Gastroesophageal sphincter (tissue), 4 donors: ENCODE measurements around the gene CRELD2. TPM values are rescaled to one million over a fixed set of nuclear protein-coding genes. Genes with fewer than 3 reads are reported as not detected.

Source experiments
- ATAC-seq: fragments of 150-250 bp; one replicate; pipeline ENCODE4 v1.9.1; 2016; ENCODE audit warnings: mild to moderate bottlenecking, moderate library complexity
- H3K27ac ChIP-seq, 4 donors: fragments of 200-600 bp; sonication (generic) in 3 of 4; 1 replicate in 3 of 4; 2 replicates in 1 of 4; pipeline ENCODE4 v1.5.1; 2016 to 2019
- H3K27me3 ChIP-seq: fragments of 200-600 bp; sonication (generic); one replicate; pipeline ENCODE4 v1.5.1; 2019
- H3K36me3 ChIP-seq, 2 donors: fragments of 200-600 bp; sonication (generic); one replicate each; pipeline ENCODE4 v1.5.1; 2019; ENCODE audit warnings: control low read depth in 1 of 2
- H3K4me1 ChIP-seq, 3 donors: fragments of 200-600 bp; sonication (generic); 1 replicate in 2 of 3; 2 replicates in 1 of 3; pipeline ENCODE4 v1.5.1; 2016 to 2019; ENCODE audit warnings: control low read depth in 2 of 3
- H3K4me3 ChIP-seq, 2 donors: fragments of 200-600 bp; sonication (generic); one replicate each; pipeline ENCODE4 v1.5.1; 2019; ENCODE audit warnings: mild to moderate bottlenecking in 1 of 2, moderate library complexity in 1 of 2
- H3K9me3 ChIP-seq, 3 donors: fragments of 200-600 bp; sonication (generic); one replicate each; pipeline ENCODE4 v1.5.1; 2017 to 2019; ENCODE audit warnings: control low read depth in 2 of 3
- EP300 ChIP-seq: sonication (generic); formaldehyde crosslinking; IDR thresholded peaks from one replicate; pipeline ENCODE4 v1.6.1; 2017; ENCODE audit warnings: antibody characterized with exemption, mild to moderate bottlenecking
- POLR2A ChIP-seq, 2 donors: fragments of 450-650 bp; IDR thresholded peaks; one replicate each; pipeline ENCODE4 v1.6.1; 2017; ENCODE audit warnings: antibody characterized with exemption in 2 of 2, mild to moderate bottlenecking in 2 of 2, moderate library complexity in 1 of 2
- POLR2AphosphoS5 ChIP-seq: sonication (generic); formaldehyde crosslinking; IDR thresholded peaks from one replicate; pipeline ENCODE4 v1.6.1; 2017; ENCODE audit warnings: antibody characterized with exemption
- WGBS, 2 donors: methylation state at CpG; one replicate each; pipeline ENCODE4 v1.1.5; 2018; ENCODE audit warnings: low coverage in 1 of 2; 5-methylcytosine and 5-hydroxymethylcytosine counted together
- total RNA-seq, 4 donors: library from RNA; depleted of rRNA; stranded (reverse); fragments of >200 nt; gene quantifications; one replicate each; pipeline ENCODE4 v1.1.0, GENCODE V29; 2016
- TF ChIP-seq, protein P1 (sequence below), 4 experiments: fragments of 200-600 bp in 2 of 4; fragments of 450-650 bp in 2 of 4; sonication (generic) in 1 of 4; IDR thresholded peaks; one replicate each; pipeline ENCODE4 v1.5.1; 2017 to 2019; ENCODE audit warnings: antibody characterized with exemption in 4 of 4, mild to moderate bottlenecking in 2 of 4, moderate library complexity in 2 of 4

CRELD2 gene
- total RNA-seq, 4 donors from 2014 or later: 21.9 to 36.2 (median 30.9) TPM

DNA sequence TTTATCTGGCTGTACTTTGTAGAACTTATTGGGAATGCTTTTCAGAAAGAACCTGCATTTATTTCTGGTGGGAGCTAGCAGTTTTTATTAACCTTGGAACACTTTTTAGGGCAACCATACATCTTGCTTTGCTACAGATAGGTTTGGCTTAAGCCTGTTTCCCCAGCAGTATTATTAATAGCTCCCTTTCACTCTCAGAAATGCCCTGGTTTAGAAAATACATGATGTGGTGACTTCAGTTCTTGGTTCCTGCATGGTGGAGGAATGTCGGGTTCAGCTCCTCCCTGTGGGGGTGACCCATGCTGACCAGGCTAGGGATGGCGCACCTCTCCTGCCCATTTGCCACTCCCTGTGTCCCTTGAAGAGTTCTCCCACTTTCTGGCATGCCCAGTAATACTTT is 36.6 kb upstream of the CRELD2 start:
- WGBS, 2 donors: no CpG with 5 or more reads among the region's 2 CpGs
- Histone ChIP-seq H3K4me1 (no peaks in the 10 kb centered on the region), H3K4me3 (no peak overlapping the region), H3K27ac (no peak overlapping the region), H3K9me3 (no peaks in the 10 kb centered on the region), H3K36me3 (peaks cover 0 to 33% of the 10 kb centered on the region in 2 donors), H3K27me3 (no peaks in the 10 kb centered on the region)
- no peak for ATAC-seq
- no peak for TF ChIP-seq POLR2AphosphoS5
- TF ChIP-seq, protein P1, sequence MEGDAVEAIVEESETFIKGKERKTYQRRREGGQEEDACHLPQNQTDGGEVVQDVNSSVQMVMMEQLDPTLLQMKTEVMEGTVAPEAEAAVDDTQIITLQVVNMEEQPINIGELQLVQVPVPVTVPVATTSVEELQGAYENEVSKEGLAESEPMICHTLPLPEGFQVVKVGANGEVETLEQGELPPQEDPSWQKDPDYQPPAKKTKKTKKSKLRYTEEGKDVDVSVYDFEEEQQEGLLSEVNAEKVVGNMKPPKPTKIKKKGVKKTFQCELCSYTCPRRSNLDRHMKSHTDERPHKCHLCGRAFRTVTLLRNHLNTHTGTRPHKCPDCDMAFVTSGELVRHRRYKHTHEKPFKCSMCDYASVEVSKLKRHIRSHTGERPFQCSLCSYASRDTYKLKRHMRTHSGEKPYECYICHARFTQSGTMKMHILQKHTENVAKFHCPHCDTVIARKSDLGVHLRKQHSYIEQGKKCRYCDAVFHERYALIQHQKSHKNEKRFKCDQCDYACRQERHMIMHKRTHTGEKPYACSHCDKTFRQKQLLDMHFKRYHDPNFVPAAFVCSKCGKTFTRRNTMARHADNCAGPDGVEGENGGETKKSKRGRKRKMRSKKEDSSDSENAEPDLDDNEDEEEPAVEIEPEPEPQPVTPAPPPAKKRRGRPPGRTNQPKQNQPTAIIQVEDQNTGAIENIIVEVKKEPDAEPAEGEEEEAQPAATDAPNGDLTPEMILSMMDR (IDR thresholded peaks at IDR 0.05): no peak
- TF ChIP-seq POLR2A (IDR thresholded peaks at IDR 0.05): no peak
- TF ChIP-seq EP300: no peak

DNA sequence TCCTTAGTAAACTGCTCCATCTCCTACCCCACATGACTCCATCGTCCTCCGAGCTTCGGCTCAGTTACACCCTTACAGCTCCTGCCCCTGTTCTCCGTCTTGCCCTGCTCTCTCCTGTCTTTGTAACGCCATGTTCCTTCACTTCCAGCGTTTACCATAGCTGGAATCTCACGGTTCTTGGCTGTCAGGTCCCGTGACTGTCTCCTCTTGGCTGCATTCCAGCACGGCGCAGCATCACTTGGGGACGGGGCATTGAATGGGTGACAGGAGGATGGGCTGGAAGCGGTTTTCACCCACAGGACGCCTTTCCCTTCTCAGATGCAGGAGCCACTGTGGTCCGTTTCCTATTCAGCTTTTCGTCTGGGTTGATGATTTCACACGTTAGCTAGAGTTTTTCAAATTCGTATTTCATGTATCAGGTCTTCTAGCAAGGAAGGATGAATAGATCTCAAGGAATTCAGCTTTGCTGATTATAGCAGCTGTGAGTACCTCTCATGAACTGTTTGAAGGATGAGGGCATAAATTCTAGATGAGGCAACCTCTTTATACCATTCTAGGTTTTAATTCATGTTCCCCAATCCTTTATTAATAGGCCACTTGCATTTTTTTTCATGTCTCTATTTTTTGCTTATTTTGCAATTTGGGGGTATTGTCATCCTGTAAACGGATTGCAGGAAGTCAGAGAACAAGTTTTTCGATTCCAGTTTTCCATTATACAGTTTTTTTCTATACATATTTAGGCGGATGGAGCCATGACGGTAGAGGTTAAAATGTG is 35.7 kb upstream of the CRELD2 start:
- H3K27me3 ChIP-seq: no peaks in the 10 kb centered on the region
- no peak overlapping the region for H3K27ac ChIP-seq
- ATAC-seq: no peak
- no peak overlapping the region for H3K4me3 ChIP-seq
- TF ChIP-seq, protein P1 (IDR thresholded peaks at IDR 0.05): no peak
- H3K9me3 ChIP-seq: no peaks in the 10 kb centered on the region
- H3K4me1 ChIP-seq: no peaks in the 10 kb centered on the region
- 80 to 83% methylated on average over 10 to 18 of the region's 21 CpGs for WGBS, 2 donors
- peaks cover 0 to 42% of the 10 kb centered on the region in 2 donors for H3K36me3 ChIP-seq

DNA sequence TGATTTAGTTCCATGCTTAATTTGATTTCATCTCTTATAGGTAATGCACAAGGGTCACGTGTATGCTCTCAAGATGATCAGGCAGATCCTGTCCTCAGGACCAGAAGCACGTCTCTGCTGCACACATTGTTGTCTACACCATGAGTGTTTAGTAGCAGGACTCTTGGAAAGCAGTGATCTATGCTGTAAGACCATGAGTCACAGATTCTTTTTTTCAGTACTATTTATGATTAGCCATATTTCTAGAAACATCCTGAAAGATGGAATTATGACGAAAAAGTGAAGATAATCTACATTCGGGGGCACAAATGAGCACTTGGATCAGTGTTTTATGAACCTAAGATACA is 35.2 kb upstream of the CRELD2 start:
- H3K4me1 ChIP-seq: no peaks in the 10 kb centered on the region
- no peak overlapping the region for H3K27ac ChIP-seq
- TF ChIP-seq POLR2AphosphoS5: no peak
- no peaks in the 10 kb centered on the region for H3K9me3 ChIP-seq
- no peaks in the 10 kb centered on the region for H3K27me3 ChIP-seq
- peaks cover 0 to 46% of the 10 kb centered on the region in 2 donors for H3K36me3 ChIP-seq
- ATAC-seq: no peak
- WGBS, 2 donors: 94% methylated on average over 4 of the region's 4 CpGs; no CpG with 5 or more reads in 1 of the 2 donors
- no peak overlapping the region for H3K4me3 ChIP-seq

DNA sequence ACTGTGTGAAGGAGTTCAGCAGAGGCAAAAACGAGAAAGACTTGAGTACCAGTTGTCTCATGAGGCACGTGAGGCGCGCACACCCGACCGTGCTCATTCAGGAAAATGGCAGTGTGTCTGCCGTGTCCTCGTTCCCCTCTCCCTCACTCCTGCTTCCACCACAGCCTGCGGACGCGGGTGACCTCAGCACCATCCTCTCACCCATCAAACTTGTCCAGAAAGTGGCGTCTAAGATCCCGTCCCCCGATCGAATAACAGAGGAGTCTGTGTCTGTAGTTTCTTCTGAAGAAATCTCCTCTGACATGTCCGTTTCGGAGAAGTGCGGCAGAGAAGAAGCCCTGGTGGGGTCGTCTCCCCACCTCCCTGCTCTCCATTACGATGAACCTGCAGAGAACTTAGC is 34.4 kb upstream of the CRELD2 start:
- Histone ChIP-seq H3K36me3 (peaks cover 0 to 54% of the 10 kb centered on the region in 2 donors), H3K4me3 (no peak overlapping the region), H3K9me3 (no peaks in the 10 kb centered on the region), H3K4me1 (no peaks in the 10 kb centered on the region), H3K27ac (no peak overlapping the region), H3K27me3 (no peaks in the 10 kb centered on the region)
- no peak for ATAC-seq
- 91 to 97% methylated on average over 13 to 15 of the region's 20 CpGs for WGBS, 2 donors
- TF ChIP-seq POLR2A (IDR thresholded peaks at IDR 0.05) (no peak), POLR2AphosphoS5 (no peak), EP300 (no peak)
- TF ChIP-seq, protein P1 (IDR thresholded peaks at IDR 0.05): no peak

DNA sequence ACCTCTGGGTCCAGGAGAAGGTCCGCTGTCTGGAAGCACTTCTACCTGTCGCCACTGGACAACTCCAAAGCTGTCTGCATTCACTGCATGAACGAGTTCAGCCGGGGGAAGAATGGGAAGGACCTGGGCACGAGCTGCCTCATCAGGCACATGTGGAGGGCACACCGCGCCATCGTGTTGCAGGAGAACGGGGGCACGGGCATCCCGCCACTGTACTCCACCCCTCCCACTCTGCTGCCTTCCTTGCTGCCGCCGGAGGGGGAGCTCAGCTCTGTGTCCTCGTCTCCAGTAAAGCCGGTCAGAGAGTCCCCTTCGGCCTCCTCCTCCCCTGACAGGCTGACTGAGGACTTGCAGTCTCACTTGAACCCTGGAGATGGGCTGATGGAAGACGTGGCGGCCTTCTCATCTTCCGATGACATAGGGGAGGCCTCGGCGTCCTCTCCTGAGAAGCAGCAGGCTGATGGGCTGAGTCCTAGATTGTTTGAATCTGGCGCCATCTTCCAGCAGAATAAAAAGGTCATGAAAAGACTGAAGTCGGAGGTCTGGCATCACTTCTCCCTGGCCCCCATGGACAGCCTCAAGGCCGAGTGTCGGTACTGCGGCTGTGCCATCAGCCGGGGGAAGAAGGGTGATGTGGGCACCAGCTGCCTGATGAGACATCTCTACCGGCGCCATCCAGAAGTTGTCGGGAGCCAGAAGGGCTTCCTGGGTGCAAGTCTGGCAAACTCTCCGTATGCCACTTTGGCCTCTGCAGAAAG is 33.8 kb upstream of the CRELD2 start:
- 70 to 100% methylated on average over 2 to 4 of the region's 31 CpGs for WGBS, 2 donors
- TF ChIP-seq POLR2A (IDR thresholded peaks at IDR 0.05): no peak
- peaks cover 0 to 60% of the 10 kb centered on the region in 2 donors for H3K36me3 ChIP-seq

DNA sequence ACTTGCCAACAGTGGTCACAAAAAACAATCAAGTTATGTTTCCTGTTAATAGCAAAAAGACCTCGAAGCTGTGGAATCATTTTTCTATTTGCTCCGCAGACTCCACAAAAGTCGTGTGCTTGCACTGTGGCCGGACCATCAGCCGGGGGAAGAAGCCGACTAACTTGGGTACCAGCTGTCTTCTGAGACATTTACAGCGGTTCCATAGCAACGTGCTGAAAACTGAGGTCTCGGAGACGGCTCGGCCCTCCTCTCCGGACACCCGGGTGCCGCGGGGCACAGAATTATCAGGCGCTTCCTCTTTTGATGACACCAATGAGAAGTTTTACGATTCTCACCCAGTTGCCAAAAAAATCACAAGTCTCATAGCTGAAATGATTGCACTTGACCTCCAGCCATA is 33.2 kb upstream of the CRELD2 start:
- WGBS, 2 donors: 88 to 94% methylated on average over 3 to 4 of the region's 17 CpGs
- H3K9me3 ChIP-seq: no peaks in the 10 kb centered on the region
- TF ChIP-seq, protein P1 (IDR thresholded peaks at IDR 0.05): no peak
- no peak for TF ChIP-seq EP300
- no peak for TF ChIP-seq POLR2AphosphoS5
- no peak for TF ChIP-seq POLR2A (IDR thresholded peaks at IDR 0.05)
- no peaks in the 10 kb centered on the region for H3K27me3 ChIP-seq
- H3K27ac ChIP-seq: no peak overlapping the region
- no peak for ATAC-seq
- no peaks in the 10 kb centered on the region for H3K4me1 ChIP-seq
- H3K4me3 ChIP-seq: no peak overlapping the region
- peaks cover 0 to 62% of the 10 kb centered on the region in 2 donors for H3K36me3 ChIP-seq

More for the DNA sequence above, 33.8 kb upstream of the CRELD2 start:
- no peak overlapping the region for H3K4me3 ChIP-seq
- H3K4me1 ChIP-seq: no peaks in the 10 kb centered on the region
- no peaks in the 10 kb centered on the region for H3K27me3 ChIP-seq
- H3K9me3 ChIP-seq: no peaks in the 10 kb centered on the region
- H3K27ac ChIP-seq: no peak overlapping the region
- ATAC-seq: no peak
